Left ventricle myocardium inferior (tissue), 1 donor: ENCODE data around the gene ABHD5. TPM values are rescaled to one million over a fixed set of nuclear protein-coding genes. Genes with fewer than 3 reads are reported as not detected.

Source experiments
- DNase-seq: peaks from one replicate; pipeline ENCODE4 v3.0.0-alpha.2; 2020
- H3K27ac ChIP-seq: fragments of 200-600 bp; replicated peaks from 2 replicates; pipeline ENCODE4 v1.8.0; 2021
- H3K27me3 ChIP-seq: fragments of 200-600 bp; 2 replicates; pipeline ENCODE4 v1.8.0; 2021; ENCODE audit warnings: low read depth
- H3K36me3 ChIP-seq: fragments of 200-600 bp; 2 replicates; pipeline ENCODE4 v1.8.0; 2021
- H3K4me1 ChIP-seq: fragments of 200-600 bp; 2 replicates; pipeline ENCODE4 v1.8.0; 2021
- H3K4me3 ChIP-seq: fragments of 200-600 bp; 2 replicates; pipeline ENCODE4 v1.8.0; 2021; ENCODE audit warnings: mild to moderate bottlenecking, moderate library complexity
- H3K9me3 ChIP-seq: fragments of 200-600 bp; replicated peaks from 2 replicates; pipeline ENCODE4 v1.8.0; 2021
- CTCF ChIP-seq: fragments of 200-600 bp; IDR thresholded peaks from 2 replicates; pipeline ENCODE4 v1.8.0; 2021; ENCODE audit warnings: antibody characterized with exemption, mild to moderate bottlenecking, borderline replicate concordance
- intact Hi-C: fragments of 100-400 bp; cut with micrococcal nuclease; formaldehyde crosslinking; loops from one replicate; pipeline ENCODE4 v1.11.0; 2022
- total RNA-seq: library from RNA; stranded (reverse); fragmentation: NEBNext Ultra II Directional; extraction: Animal tissue kit (Norgen Biotek cat#: 25700); gene quantifications from one replicate; pipeline ENCODE4 v1.2.1, GENCODE V29; 2021
- donor health status: DM: no; HTN: yes; CAD: no; lungs with severe emphysema.

ABHD5 gene
- total RNA-seq, 1 donor from 2014 or later, result 24.1 TPM

- no peak for TF ChIP-seq CTCF
- no peaks in the 10 kb centered on the region for H3K27me3 ChIP-seq
- no peaks in the 10 kb centered on the region for H3K9me3 ChIP-seq
- intact Hi-C loops, result no loop called here
- H3K36me3 ChIP-seq, result no peaks in the 10 kb centered on the region
- no peak overlapping the region for H3K4me3 ChIP-seq
- H3K4me1 ChIP-seq, result peaks cover 9% of the 10 kb centered on the region
- no peak for DNase-seq
- no peak overlapping the region for H3K27ac ChIP-seq
Observed at GRCh38 chr3:43685921-43686320, 4.8 kb upstream of the ABHD5 start.

- Histone ChIP-seq H3K9me3 (no peaks in the 10 kb centered on the region), H3K27ac (no peak overlapping the region), H3K27me3 (no peaks in the 10 kb centered on the region), H3K4me1 (peaks cover 13% of the 10 kb centered on the region), H3K36me3 (no peaks in the 10 kb centered on the region), H3K4me3 (no peak overlapping the region)
- intact Hi-C loops, result no loop called here
- DNase-seq, result no peak
- TF ChIP-seq CTCF, result no peak
Observed at GRCh38 chr3:43686333-43686699, 4.4 kb upstream of the ABHD5 start.

GRCh38 chr3:43686700-43687498 is 3.8 kb upstream of the ABHD5 start:
- no peak for TF ChIP-seq CTCF
- peaks cover 19% of the 10 kb centered on the region for H3K4me1 ChIP-seq
- H3K27me3 ChIP-seq, result no peaks in the 10 kb centered on the region
- no peaks in the 10 kb centered on the region for H3K36me3 ChIP-seq
- no peak for DNase-seq
- no peak overlapping the region for H3K27ac ChIP-seq
- H3K4me3 ChIP-seq, result no peak overlapping the region
- intact Hi-C loops, result no loop called here
- no peaks in the 10 kb centered on the region for H3K9me3 ChIP-seq

- Histone ChIP-seq H3K4me1 (peaks cover 24% of the 10 kb centered on the region), H3K27ac (no peak overlapping the region), H3K36me3 (no peaks in the 10 kb centered on the region), H3K9me3 (no peaks in the 10 kb centered on the region), H3K27me3 (no peaks in the 10 kb centered on the region), H3K4me3 (no peak overlapping the region)
- no peak for TF ChIP-seq CTCF
- intact Hi-C loops, result no loop called here
- DNase-seq, result no peak
Observed at GRCh38 chr3:43687499-43687811, 3.3 kb upstream of the ABHD5 start.

- H3K27ac ChIP-seq, result no peak overlapping the region
- no peak for TF ChIP-seq CTCF
- no peak for DNase-seq
- no peak overlapping the region for H3K4me3 ChIP-seq
- peaks cover 29% of the 10 kb centered on the region for H3K4me1 ChIP-seq
- no peaks in the 10 kb centered on the region for H3K36me3 ChIP-seq
- H3K9me3 ChIP-seq, result no peaks in the 10 kb centered on the region
- intact Hi-C loops, result no loop called here
- H3K27me3 ChIP-seq, result no peaks in the 10 kb centered on the region
Observed at GRCh38 chr3:43688245-43688650, 2.5 kb upstream of the ABHD5 start.

GRCh38 chr3:43689166-43689565 is 1.6 kb upstream of the ABHD5 start:
- Histone ChIP-seq H3K27ac (no peak overlapping the region), H3K27me3 (no peaks in the 10 kb centered on the region)
- intact Hi-C loops, result no loop called here

More at GRCh38 chr3:43689166-43689565, 1.6 kb upstream of the ABHD5 start:
- DNase-seq, result no peak
- Histone ChIP-seq H3K9me3 (no peaks in the 10 kb centered on the region), H3K4me1 (peaks cover 29% of the 10 kb centered on the region), H3K36me3 (no peaks in the 10 kb centered on the region), H3K4me3 (no peak overlapping the region)
- TF ChIP-seq CTCF, result no peak
